Stimulated activated naive CD8-positive, alpha-beta T cell treated with anti-CD3 and anti-CD28 coated beads, Interleukin-15, Interleukin-2, amounts not matched to agents 100 U/mL and 50 U/mL, for 24 hours (primary cell): Measurements from ENCODE around the gene IQSEC1.

Experiments
- ATAC-seq: fragments of 150-1000 bp; cut with Tn5 transposase; one replicate; pipeline ENCODE4 v1.10.0; 2021
- DNase-seq: peaks from one replicate; pipeline ENCODE4 v3.0.0; 2021

The IQSEC1 gene

DNA sequence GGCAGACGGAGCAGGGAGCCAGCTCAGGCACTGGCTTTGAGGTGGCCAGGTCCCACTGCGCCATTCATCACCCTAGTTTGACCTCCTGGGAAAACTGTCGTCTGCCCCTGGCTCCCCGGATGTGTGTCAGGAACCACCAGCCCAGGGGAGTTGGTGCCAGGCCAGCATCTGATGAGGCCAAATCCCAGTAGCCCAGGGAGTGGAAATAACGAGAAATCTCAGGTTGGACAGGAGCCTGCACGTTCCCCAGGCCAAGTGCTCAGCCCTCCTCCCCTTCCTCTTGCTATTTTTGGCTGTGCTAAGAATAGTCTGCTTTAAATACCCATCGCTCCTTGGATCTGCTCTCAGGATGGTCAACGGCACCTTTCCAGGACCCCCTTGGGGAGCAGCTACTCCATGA is 138.8 kb downstream of the IQSEC1 start:
- ATAC-seq (no peak), DNase-seq (no peak)

DNA sequence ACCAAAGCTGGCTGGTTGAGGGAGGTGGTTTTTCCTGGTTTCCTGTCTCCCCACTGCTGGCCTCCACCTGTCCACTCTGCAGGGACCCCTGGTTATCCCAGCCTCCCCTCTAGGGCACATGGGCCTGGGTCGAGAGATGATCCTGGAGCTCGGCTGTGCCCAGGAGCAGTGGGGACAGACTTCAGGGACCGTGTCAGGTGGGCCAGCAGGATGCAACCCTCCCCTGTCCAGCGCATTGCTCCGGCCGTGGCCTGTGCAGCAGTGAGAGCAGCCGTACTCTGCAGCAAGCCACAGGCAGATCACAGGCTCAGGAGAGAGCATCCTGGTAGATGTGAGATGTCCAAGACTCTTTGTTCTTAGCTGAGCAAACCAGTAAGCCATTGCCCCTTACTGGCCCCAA is 139.3 kb downstream of the IQSEC1 start:
- ATAC-seq, result no peak

DNA sequence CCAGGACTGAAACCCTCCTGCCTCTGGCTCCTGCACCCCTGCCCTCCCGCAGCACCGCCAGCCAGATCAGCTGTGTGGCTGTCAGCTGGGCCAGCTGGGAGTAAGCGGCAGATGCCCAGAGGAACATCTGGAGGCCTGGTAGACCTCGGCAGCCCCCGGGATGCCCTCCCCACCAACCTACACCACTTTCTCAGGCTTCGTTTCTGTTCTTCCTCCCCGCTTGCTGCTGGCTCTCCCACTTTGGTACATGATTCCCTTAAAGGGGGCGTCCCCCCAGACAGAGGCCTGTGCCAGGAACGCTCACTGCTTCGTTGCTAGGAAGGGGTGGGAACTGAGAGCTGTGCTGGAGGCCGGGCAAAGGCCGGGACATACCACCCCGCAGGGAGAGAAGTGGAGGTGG is 140.5 kb downstream of the IQSEC1 start:
- DNase-seq (no peak), ATAC-seq (no peak)

More for the DNA sequence above, 139.3 kb downstream of the IQSEC1 start:
- DNase-seq, result no peak

DNA sequence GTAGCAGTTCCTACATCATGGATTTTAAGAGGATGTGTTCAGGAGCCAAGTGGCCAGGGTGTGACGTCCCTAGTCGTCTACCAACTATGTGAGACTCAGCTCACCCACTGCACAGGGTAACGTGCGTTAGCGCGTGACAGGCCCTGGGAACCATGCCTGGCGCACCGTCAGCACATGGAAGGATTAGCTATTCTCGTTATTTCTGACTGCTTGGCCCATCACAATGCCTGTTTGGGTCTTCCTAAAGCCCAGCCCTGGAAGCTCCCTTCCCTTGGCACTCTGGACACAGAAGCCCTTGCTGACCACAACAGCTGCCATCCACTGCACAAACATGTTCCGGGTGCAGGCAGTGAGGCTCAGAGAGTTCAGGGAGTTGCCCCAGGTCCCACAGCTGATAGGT is 140.9 kb downstream of the IQSEC1 start:
- no peak for ATAC-seq
- no peak for DNase-seq

DNA sequence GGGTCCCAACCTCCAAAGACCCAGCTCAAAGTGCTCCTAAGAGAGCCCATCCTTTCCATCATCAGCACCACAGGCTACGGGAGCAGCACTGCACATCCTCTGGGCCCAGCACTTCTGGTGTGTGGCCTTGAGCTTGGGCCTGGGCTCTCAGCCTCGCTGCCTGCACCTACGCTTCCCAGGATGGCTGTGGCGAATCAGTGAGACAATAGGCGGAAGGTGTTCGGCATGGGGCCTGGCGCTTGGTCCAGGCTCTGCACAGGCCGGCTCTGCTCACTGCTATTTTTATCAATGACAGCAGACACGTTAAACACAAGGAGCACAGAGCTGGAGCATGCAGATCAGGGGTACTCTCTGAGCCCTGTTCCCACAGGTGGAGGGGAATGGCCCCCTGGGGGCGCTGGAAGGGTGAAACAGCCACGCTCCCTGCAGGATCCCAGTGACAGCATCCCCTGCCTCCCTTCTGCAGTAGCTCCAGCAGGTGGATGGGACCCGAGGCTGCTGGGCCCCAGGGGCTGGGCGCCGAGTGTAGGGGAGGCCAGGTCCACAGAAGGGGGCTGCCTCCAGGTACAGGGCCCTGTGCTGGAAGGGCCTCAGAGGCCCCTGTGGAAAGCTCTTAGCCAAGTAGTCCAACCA is 141.8 kb downstream of the IQSEC1 start:
- DNase-seq (no peak), ATAC-seq (no peak)

DNA sequence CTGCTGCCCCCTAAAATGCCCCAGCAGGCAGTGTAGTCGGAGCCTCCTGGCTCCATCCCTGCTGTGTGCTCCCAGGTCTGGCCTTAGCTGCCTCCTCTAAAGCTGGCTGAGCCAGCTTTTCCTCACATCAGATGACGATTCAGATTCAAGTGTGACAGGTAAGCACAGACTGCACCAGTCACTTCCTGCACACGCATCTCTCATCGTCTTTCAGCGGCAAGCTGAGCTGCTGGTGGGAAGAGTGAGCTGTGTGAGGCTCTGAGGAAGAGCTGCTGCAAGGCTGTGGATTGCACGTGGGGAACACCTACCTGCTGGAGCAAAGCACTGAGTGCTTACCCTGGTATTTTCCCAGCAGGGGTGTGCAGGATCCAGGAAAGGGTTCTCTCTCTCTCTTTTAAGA is 143.4 kb downstream of the IQSEC1 start:
- no peak for DNase-seq
- ATAC-seq, result no peak

DNA sequence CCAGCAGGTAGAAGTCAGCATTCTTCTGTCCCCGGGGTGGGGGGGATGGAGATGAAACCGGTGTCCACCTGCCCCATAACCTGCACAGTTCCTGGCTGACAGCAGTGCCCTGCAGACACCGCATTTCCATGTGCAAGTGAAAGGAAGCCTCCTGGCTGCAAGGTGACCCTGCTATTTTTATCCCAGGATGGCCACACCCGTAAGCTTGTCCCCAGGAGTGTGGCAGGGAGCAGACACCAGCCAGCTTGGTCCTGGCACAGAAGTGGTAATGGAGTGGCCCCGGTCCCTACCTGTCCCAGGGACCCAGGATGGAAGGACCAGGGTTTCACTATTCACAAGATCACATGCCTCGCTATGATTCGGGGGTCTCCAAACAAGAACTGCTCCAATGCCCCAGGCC is 146.6 kb downstream of the IQSEC1 start:
- no peak for DNase-seq
- no peak for ATAC-seq

DNA sequence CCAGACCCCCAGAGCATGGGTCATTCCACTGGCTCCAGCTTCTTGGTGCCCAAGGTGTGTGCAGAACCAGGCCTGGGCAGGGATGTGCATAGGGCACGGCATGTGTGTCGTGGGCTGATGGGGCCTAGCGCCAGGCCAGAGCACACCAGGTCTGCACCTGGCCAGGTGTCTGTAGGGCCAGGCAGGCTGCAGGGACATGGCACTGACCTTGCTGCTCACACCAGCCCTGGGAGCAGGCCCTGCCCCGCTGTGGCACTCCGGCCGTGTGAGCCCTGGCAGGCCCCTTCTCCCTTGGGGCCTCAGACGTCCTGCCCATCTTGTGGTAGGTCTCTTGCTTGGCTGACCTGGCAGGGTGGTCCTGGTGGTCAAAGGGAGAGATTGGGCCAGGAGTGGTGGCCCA is 147.6 kb downstream of the IQSEC1 start:
- DNase-seq (no peak), ATAC-seq (no peak)

DNA sequence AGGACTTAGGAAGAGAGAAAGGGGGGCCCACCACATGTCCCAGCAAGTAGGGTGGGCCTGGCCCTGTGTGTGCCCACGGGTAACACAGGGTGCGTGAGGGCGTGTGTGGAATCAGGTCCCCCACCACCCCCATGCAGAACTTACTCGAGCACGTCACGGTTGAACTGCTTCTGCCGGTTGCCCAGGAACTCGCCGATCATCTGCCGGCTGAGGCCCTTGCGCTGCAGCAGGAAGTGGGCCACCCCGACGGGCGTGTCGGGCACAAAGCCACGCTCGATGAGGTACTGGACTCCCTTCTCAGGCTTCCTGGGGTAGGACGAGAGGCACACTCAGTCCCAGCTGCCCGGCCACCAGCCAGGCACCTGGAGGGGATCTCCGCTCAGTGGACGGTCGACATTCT is 148.8 kb downstream of the IQSEC1 start:
- ATAC-seq (no peak), DNase-seq (no peak)

DNA sequence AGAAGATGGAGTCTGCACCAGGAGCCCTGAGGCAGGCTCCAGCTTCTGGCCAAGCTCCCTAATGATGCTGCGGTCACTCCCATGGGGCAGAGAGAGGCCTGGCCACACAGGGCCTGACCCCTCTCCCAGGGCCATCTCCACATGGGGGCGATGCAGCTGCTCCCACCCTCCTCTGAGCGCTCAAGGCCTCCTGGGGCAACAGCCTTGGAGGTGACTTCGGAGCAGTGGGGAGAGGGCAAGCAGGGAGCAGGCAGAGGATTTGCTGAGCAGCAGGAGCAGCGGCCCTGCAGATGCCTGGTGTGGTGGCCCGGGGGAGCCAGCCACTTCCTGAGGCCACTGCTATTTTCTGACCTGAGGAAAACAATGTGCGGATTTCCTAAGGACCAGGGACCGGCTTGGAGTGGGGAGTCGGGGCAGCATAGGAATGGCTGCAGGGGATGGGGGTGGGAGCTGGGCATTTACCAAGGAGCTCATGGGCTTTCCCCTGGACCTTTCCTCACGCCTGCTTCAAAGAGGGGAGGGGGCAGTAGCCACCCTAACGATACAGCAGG is 150.3 kb downstream of the IQSEC1 start:
- DNase-seq, result no peak

DNA sequence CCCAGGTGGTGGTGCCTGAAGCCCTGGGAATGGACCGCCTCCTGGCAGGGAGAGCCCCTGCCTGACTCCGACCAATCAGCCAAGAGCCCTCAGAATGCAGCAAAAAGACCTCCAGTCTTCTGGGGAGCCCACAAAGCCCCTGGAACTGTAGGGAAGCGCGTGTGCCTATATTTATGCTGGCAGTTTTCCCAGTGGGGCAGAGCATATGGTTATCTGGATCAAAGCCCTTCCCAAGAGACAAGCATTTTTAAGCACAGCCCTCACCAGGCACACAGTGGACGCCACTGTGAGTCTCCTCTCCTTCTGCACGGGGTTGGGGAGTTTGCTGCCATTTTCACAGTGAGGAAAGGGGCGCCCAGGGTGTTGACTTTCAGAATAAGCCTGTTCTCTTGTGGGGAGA is 150.9 kb downstream of the IQSEC1 start:
- ATAC-seq (no peak), DNase-seq (no peak)

More for the DNA sequence above, 150.3 kb downstream of the IQSEC1 start:
- ATAC-seq, result no peak

DNA sequence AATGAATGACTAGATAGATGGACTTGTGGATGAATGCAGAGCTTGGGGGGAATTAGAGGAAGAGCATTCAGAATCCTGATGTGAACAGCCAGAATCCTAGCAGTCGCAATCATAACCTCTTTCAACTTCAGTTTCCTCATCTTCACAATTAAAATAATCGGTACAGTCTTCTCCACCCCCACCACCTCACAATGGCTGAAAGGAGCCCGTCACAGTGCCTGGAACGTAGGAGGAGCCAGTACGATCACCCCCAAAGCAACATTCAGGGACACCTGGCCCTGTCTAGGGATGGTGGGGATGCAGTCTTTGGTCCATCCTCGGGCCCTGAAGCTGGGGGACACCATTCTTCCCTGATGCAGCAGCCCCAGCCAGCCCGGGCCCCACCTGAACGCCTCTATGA is 151.5 kb downstream of the IQSEC1 start:
- ATAC-seq (no peak), DNase-seq (no peak)

DNA sequence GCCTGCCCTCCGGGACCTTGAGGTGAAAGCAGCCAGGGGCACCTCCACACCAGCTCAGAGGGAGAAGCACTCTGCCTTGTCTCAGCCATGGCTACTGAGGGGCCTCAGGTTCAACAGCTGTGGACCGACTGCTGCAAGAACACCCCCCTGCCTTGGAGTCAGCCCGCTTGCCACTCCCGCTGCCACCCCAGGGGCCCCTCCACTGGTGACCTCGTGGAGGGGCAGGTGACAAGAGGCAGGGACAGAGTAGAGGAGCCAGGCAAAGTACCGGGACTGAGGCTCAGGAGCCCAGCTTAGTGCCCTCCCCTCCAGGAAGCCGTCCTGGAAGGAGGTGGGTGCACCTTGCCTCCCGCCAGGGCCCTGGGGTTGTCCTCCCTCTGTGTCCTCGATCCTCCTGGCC is 152.3 kb downstream of the IQSEC1 start:
- ATAC-seq, result no peak
- no peak for DNase-seq

DNA sequence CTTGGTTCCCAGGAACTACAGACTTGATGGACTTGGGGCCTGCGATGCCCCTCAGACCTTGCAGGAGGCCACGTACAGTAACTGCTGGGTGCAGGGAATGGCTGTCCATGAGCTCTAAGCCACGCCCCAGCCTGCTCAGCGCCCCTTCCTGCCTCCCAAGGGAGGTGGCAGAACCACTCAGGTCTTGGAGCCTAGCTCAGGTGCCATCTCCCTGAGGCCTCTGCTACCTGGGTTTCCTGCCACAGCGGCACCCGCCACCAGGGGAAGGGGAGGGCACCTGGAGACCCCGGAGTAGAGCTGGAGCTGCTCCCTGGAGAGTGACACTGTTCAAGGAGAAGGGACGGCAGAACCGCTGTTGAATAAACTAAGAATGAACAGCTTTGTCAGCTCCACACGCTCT is 154.0 kb downstream of the IQSEC1 start:
- ATAC-seq (no peak), DNase-seq (no peak)

DNA sequence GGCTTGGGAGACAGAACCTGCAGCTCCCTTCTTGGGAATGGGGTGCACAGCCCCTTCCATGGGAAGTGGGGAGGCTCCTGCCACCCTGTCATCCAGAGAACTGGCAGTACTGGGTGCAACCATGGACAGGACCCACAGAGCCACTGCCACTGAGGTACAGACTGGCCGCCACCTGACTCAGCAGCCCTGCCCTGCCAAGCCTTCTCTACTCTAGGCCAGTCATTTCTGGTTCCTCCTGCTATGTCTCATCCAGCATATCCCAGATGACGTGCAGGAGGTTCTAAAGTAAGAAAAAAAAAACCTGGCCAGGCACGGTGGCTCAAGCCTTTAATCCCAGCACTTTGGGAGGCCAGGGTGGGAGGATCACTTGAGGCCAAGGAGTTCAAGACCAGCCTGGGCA is 155.0 kb downstream of the IQSEC1 start:
- no peak for DNase-seq
- no peak for ATAC-seq

DNA sequence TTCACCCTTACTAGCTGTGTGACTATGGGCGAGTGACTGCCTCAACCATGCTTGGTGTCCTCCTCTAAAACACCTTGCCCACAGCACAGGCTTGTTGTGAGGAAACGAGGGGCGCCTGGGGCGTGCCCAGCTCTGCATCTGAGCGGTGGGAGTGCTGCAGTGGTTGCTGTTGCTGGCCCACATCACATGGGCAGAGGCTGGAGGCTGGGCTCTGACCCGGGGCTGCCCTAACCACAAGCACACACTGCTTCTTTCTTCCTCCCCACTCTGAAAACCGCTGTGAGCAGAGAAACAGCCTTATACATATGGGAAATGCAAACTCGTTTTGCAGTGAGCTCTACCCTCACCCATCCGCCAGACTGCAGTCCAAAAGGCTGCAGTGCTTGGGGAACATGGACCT is 157.1 kb downstream of the IQSEC1 start:
- DNase-seq, result peak; percentile 35
- peak; percentile 68 for ATAC-seq

DNA sequence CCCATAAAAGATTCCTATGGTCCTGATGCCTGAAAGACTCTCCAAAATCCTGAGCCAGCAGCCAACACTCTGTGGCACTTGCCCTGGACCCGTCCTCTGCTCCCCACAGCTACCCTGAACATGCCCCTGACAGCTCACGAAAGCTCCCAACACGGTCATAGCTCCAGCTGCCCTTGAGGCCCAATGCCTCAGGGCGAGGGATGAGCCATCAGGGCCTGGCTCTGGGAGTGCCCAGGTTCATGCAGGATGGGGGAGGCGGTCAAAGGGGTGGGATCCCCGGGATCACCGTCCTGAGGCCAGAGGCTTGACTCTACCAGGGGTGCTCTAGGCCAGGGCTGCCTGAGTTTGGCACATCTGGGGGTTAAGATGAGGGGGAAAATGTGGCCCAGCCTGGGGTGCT is 159.1 kb downstream of the IQSEC1 start:
- DNase-seq (no peak), ATAC-seq (no peak)

DNA sequence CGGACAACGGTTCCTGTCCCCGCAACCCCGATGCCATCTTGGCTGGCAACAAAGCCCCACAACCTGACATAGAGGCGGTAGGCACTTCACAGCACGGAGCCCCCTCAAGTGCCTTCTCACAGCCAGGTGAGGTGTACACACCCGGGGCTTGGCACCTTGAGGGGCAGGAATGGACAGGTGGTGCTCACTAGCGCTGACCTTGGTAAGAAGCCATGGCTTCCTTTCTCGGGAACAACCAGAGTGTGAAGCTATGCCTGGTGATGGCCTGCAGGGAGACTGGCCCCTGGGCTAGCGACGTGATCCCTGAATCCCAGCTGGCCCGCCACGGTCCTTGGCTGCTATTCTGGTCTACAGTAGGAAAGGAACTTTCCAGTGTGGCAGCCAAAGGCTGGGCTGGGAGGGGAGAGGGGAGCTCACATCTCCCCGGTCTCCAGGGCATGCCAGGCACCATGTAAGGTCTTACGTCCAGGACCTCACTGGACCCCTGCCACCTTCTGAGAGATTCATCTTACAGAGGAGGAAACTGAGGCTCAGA is 161.3 kb downstream of the IQSEC1 start:
- no peak for ATAC-seq

DNA sequence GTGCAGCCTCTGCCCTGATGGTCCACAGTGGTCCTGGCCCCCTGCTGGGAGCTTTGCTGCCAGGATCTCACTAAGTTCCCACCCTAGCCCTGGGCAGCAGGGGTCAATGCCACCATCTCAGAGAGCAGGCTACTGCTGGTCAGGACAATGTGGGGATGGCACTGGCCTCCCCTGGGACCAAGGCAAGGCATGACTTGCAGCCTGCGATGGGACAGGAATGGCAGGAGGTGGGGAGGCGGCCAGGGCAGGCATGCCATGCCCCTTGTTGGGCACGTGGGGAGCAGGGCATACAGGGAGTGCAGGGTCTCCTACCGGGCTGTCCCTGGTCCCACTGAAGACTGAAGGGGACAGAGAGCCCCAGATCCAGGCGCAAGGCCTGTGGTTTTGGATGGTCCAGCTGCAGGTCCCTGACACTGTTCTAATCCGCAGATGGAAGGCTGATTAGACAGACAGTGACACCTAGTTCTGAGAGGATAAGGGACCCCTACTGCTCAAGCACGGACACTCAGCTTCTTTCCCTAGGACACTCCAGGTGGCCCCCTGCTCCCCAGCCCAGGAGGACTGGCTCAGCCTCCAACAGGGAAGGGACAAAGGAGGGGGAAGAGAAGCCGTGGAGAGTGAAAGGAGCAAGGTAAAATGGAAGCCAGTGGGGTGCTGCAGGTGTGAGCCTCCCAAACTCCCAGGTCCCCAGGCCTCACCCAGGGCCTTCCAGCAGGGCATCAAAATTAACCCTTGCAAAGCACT is 162.7 kb downstream of the IQSEC1 start:
- no peak for ATAC-seq
- DNase-seq, result no peak

More for the DNA sequence above, 161.3 kb downstream of the IQSEC1 start:
- DNase-seq, result no peak

DNA sequence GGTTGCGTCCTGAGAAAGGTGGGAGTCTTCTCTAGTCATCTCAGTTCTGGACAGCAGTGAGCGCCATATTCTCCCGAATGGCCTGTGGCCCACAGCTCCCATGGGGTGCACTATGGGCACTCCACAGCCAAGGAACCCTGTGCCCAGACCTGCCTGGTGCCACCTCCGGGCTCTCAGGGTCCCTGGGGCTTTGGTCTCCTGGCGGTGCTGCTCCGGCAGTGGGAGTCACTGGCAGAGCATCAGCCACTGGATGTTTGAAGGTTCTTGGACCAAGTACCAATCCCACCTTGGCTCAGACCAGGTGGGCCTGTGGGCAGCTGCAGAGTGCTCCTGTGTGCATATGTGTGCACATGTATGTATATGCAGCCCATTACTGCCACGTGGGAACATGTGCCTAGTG is 163.5 kb downstream of the IQSEC1 start:
- no peak for DNase-seq
- ATAC-seq, result no peak

DNA sequence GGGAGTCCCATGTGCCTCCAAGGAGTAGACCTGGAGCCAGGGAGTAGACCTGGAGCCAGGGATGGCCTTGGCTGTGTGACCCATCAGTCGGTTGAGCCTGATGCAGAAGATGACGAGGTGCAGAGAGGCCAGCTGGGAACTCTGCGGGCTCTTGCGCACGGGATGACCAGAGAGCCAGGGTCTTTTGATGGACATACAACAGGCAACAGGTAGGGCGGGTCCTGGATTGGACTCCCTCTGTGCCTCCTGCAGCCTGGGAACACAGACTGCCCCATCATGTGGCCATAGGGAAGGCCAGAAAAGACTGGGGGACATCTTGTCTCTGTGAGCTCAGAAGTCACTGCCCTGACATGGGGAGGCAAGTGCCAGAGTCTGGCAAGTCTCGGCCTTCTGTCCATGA is 164.4 kb downstream of the IQSEC1 start:
- ATAC-seq (no peak), DNase-seq (no peak)

DNA sequence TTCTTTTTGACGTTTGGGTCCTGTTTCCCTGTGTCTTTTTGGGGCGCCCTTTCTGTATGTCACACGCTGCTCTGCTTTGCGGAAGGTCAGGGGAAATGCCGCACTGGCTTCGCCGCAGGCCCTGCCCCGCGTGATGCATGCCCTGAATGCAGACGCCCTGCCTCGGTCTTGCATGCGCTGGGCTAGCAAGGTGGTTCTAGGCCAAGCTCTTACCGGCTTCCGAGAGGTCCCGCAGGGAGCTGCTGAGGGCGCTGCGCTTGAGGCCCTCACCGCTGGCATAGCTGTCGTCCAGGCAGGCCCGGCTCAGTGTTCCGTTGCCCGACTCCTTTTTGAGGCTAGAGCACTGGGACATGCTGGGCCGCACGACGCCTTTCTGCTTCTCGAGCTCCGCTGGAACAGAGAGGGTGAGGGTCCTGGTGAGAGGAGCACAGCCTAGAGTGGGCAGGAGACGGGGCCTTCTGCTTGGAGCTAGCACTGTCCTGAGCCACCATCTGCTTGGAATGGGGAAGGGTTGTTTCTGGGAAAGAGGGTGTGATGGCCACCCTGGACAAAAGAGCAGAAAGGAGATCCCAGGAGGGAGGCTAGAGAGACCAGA is 165.0 kb downstream of the IQSEC1 start:
- ATAC-seq, result no peak
- DNase-seq, result no peak

DNA sequence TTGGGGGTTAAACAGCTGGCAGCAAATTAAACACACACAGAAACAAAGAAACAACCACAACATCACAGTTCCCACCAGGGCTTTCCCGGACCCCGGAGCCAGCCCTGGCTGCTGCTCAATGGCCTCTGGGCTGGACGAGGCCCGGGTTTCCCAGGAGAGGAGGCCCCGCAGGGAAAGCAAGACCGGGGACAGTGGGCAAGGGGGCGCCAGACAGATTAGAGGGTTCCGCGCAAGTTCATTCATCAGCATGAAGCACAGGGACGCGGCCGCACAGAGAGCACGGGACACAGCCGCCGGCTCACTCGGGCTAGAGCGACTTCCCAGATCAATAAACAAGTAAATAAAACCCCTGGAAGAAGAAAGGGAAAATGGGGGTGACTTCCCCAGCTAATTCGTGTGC is 165.5 kb downstream of the IQSEC1 start:
- ATAC-seq (no peak), DNase-seq (no peak)
